Upper lobe of left lung (tissue), 6 donors: Measurements from ENCODE around the gene USH1G. TPM values are rescaled to one million over a fixed set of nuclear protein-coding genes. Genes with fewer than 3 reads are reported as not detected.

ENCODE experiments used
- ATAC-seq, 2 donors: fragments of 200-7000 bp; cut with Tn5 transposase; one replicate each; pipeline ENCODE4 v1.9.1; 2022; ENCODE audit warnings: mild to moderate bottlenecking in 2 of 2, moderate library complexity in 2 of 2; ENCODE audit not compliant: low FRiP score in 2 of 2
- DNase-seq, 2 donors: peaks; one replicate each; pipeline ENCODE4 v3.0.0-alpha.2; 2019 to 2020
- H3K27ac ChIP-seq, 4 donors: fragments of 200-600 bp; sonication (generic); one replicate each; pipeline ENCODE4 v1.5.1; 2016 to 2019
- H3K27me3 ChIP-seq, 4 donors: fragments of 200-600 bp; sonication (generic); one replicate each; pipeline ENCODE4 v1.5.1; 2017 to 2019
- H3K36me3 ChIP-seq, 4 donors: fragments of 200-600 bp; sonication (generic); one replicate each; pipeline ENCODE4 v1.5.1; 2016 to 2019
- H3K4me1 ChIP-seq, 4 donors: fragments of 200-600 bp; sonication (generic); one replicate each; pipeline ENCODE4 v1.5.1; 2018 to 2019
- H3K4me3 ChIP-seq, 4 donors: fragments of 200-600 bp; sonication (generic); one replicate each; pipeline ENCODE4 v1.5.1; 2017 to 2019; ENCODE audit warnings: mild to moderate bottlenecking in 2 of 4, moderate library complexity in 1 of 4
- H3K9me3 ChIP-seq, 4 donors: fragments of 200-600 bp; sonication (generic); one replicate each; pipeline ENCODE4 v1.5.1; 2018 to 2019
- EP300 ChIP-seq, 4 donors: sonication (generic); formaldehyde crosslinking; IDR thresholded peaks; one replicate each; pipeline ENCODE4 v1.5.1; 2017; ENCODE audit warnings: antibody characterized with exemption in 4 of 4, control low read depth in 2 of 4
- POLR2A ChIP-seq, 4 donors: fragments of 450-650 bp; IDR thresholded peaks; one replicate each; pipeline ENCODE4 v1.5.1; 2016 to 2017; ENCODE audit warnings: antibody characterized with exemption in 4 of 4, mild to moderate bottlenecking in 2 of 4
- POLR2AphosphoS5 ChIP-seq, 2 donors: sonication (generic); formaldehyde crosslinking; IDR thresholded peaks; one replicate each; pipeline ENCODE4 v1.5.1; 2017; ENCODE audit warnings: antibody characterized with exemption in 2 of 2
- WGBS, 2 donors: methylation state at CpG; one replicate each; pipeline ENCODE4 v1.1.5; 2017 to 2018; 5-methylcytosine and 5-hydroxymethylcytosine counted together
- total RNA-seq, 6 donors: library from RNA; depleted of rRNA in 4 of 6; stranded (reverse); fragments of >200 nt in 4 of 6; gene quantifications; one replicate each; pipeline versions ENCODE4 v1.1.0 to v1.2.1, GENCODE V29; 2016 to 2021
- TF ChIP-seq, protein P1 (sequence below), 6 experiments: fragments of 450-650 bp in 4 of 6; fragments of 200-600 bp in 2 of 6; sonication (generic) in 2 of 6; IDR thresholded peaks; one replicate each; pipeline ENCODE4 v1.5.1; 2016 to 2019; ENCODE audit warnings: antibody characterized with exemption in 6 of 6
- donor health status: DM: no; HTN: no; CAD: no; lungs with moderate emphysema.
- donor health status: DM: no; HTN: yes; CAD: no; lungs with severe emphysema.

The USH1G gene
- total RNA-seq, 6 donors from 2014 or later: 0.13 TPM; not detected in 5

DNA sequence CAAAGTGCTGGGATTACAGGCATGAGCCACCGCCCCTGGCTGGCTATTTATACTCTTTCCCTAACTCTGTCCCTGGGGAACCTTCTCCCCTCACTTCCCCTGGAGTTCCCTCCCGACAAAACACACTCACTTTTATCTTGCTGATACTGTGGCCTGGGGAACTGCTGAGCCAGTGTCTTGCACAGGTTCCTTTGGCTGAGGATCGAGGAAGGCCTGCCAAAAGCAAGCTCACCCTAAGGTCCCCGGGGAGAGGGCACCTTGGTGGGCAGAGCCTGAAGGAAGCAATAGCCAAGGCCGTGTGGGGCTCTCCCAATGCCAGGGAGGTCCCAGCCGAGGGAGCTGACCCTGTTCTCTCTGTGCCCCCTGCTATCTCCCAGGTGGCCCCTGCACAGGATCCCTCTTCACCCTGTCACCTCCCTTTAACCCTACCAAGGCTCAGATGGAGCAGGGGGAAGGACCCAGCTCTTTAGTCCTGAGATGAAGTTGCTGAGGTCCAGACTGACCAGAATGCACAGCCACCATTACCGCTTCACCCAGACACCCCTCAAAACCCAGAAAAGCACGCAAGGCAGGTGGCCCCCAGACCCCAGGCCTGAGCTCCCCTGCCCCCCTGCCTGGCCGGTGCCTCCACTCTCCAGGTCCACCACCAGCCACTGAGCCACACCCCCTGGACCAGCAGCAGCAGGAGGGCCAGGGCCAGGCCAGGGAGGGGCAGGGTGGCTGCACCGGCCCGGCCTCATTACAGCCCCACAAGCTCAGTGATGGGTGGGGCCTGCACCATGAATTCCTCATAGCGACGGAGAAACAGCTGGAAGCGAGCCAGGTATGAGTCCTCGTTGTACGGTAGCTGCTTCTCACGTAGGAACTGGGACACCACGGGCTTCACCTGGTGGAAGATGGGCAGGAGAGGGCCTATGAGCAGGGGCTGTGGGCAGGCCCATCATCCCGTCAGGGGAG lies 45.2 kb downstream of the USH1G start:
- ATAC-seq (no peak), DNase-seq (peak; percentile 34 to 62)
- no peaks in the 10 kb centered on the region for H3K36me3 ChIP-seq
- no peaks in the 10 kb centered on the region for H3K9me3 ChIP-seq
- no peak overlapping the region for H3K4me3 ChIP-seq
- no peaks in the 10 kb centered on the region for H3K27me3 ChIP-seq
- no peak overlapping the region for H3K27ac ChIP-seq
- peaks cover 2 to 7% (median 5%) of the 10 kb centered on the region in 4 donors for H3K4me1 ChIP-seq
- 51 to 56% methylated on average over 9 to 19 of the region's 19 CpGs for WGBS, 2 donors
- no peak for TF ChIP-seq POLR2AphosphoS5 (IDR thresholded peaks at IDR 0.05)
- no peak for TF ChIP-seq POLR2A (IDR thresholded peaks at IDR 0.05)
- no peak for TF ChIP-seq EP300 (IDR thresholded peaks at IDR 0.05)
- TF ChIP-seq, protein P1, sequence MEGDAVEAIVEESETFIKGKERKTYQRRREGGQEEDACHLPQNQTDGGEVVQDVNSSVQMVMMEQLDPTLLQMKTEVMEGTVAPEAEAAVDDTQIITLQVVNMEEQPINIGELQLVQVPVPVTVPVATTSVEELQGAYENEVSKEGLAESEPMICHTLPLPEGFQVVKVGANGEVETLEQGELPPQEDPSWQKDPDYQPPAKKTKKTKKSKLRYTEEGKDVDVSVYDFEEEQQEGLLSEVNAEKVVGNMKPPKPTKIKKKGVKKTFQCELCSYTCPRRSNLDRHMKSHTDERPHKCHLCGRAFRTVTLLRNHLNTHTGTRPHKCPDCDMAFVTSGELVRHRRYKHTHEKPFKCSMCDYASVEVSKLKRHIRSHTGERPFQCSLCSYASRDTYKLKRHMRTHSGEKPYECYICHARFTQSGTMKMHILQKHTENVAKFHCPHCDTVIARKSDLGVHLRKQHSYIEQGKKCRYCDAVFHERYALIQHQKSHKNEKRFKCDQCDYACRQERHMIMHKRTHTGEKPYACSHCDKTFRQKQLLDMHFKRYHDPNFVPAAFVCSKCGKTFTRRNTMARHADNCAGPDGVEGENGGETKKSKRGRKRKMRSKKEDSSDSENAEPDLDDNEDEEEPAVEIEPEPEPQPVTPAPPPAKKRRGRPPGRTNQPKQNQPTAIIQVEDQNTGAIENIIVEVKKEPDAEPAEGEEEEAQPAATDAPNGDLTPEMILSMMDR (IDR thresholded peaks at IDR 0.05): no peak

DNA sequence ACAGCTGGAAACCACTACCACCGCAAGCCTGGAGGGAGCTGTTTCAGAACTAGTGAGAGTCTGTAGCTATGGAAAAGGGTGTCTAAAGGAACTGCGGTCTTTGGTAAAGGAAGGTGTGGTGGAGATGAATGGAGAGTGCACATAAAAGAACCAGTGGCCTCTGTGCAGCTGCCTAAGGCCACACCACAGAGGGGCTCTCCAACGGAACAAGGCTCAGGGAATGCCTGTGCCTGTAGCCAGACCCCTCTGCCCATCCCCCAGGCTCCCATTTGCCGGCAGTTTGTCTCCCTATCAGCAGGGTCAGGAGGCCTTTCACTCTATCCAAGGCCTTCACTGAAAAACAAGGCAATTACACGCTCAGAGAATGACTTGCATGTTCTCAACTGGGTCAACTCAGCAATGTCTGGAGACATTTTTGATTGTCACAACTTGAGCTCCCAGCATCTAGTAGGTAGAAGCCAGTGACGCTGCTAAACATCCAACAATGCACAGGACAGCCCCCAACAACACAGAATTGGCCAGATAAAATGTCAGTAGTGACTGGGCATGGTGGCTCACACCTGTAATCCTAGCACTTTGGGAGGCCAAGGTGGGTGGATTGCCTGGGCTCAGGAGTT lies 47.0 kb downstream of the USH1G start:
- no peak for TF ChIP-seq EP300 (IDR thresholded peaks at IDR 0.05)
- no peak for TF ChIP-seq POLR2AphosphoS5 (IDR thresholded peaks at IDR 0.05)
- no peak for TF ChIP-seq POLR2A (IDR thresholded peaks at IDR 0.05)
- TF ChIP-seq, protein P1 (IDR thresholded peaks at IDR 0.05): no peak
- 64 to 67% methylated on average over 6 of the region's 6 CpGs for WGBS, 2 donors
- ATAC-seq: no peak
- H3K27ac ChIP-seq: no peak overlapping the region
- H3K9me3 ChIP-seq: no peaks in the 10 kb centered on the region
- H3K4me3 ChIP-seq: no peak overlapping the region
- H3K36me3 ChIP-seq: no peaks in the 10 kb centered on the region
- no peak for DNase-seq
- H3K4me1 ChIP-seq: peaks cover 13 to 19% (median 15%) of the 10 kb centered on the region in 4 donors
- H3K27me3 ChIP-seq: no peaks in the 10 kb centered on the region

DNA sequence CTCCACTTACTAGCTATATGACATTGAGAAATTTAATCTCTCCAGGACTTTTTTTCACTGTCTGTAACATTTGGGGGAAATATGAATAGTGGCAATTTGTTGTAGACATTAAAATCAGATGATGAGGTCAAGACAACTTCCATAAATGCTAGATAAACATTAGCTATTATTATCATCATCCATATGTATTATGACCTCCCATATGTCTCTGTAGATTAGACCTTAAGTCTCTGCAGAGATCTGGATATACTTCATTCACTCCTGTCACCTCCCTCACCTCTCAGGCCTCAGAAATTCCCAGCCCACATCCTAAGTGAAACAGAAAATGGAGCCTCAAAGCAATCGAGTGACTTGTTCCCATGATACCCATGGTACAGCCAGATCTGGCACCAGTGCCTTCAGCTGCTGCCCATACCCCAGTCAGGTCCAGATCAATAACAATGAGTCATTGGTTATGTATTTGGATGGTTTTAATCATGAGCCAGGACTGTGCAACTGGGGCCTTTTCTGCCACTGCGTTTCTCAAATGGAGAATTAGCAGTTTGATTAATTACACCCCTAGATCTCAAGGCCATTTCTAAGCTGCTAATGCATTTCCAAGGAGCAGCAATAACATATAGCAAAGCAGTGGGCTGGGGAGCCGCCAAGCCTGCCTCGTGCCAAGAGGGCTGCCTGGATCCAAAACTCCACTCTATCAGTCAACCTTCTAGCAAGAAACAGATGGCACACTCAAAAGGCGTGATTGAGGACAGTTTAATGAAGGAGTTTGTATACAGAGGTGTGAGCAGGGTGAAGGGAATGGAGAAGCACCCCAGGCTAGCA lies 47.7 kb downstream of the USH1G start:
- 63 to 78% methylated on average over 5 of the region's 5 CpGs for WGBS, 2 donors
- H3K4me1 ChIP-seq: peaks cover 13 to 19% (median 15%) of the 10 kb centered on the region in 4 donors
- H3K27ac ChIP-seq: no peak overlapping the region
- no peaks in the 10 kb centered on the region for H3K9me3 ChIP-seq
- TF ChIP-seq POLR2AphosphoS5 (IDR thresholded peaks at IDR 0.05): no peak
- TF ChIP-seq POLR2A (IDR thresholded peaks at IDR 0.05): no peak
- no peak for TF ChIP-seq EP300 (IDR thresholded peaks at IDR 0.05)
- no peak for DNase-seq
- H3K36me3 ChIP-seq: no peaks in the 10 kb centered on the region
- no peaks in the 10 kb centered on the region for H3K27me3 ChIP-seq
- ATAC-seq: no peak
- no peak overlapping the region for H3K4me3 ChIP-seq

DNA sequence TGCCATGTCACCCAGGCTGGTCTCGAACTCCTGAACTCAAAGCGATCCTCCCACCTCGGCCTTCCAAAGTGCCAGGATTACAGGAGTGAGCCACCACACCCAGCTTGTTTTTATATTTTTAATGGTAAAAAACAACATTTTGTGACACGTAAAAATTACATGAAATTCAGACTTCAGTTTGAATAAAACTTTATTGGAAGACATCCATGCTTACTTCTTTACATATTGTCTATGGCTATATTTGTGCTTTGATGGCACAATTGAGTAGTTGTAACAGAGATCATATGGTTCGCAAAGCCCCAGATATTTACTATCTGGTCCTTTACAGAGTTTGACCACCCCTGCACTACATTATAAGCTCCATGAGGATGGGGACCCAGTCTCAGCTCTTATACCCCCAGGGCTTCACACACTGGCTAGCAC lies 48.4 kb downstream of the USH1G start:
- DNase-seq (no peak), ATAC-seq (no peak)
- Histone ChIP-seq H3K36me3 (no peaks in the 10 kb centered on the region), H3K9me3 (no peaks in the 10 kb centered on the region), H3K4me3 (no peak overlapping the region), H3K27ac (no peak overlapping the region), H3K4me1 (peaks cover 13 to 19% (median 15%) of the 10 kb centered on the region in 4 donors), H3K27me3 (no peaks in the 10 kb centered on the region)
- WGBS, 2 donors: 96 to 100% methylated on average over 5 of the region's 5 CpGs
- TF ChIP-seq EP300 (IDR thresholded peaks at IDR 0.05): no peak
- TF ChIP-seq POLR2A (IDR thresholded peaks at IDR 0.05): no peak
- TF ChIP-seq, protein P1 (IDR thresholded peaks at IDR 0.05): no peak
- no peak for TF ChIP-seq POLR2AphosphoS5 (IDR thresholded peaks at IDR 0.05)
